GM18520 (cell line): ENCODE results near the gene GGN.
"Not testable (repeated sequence)": the region's sequence is repeated elsewhere in the genome, so short reads cannot be mapped to it uniquely, and the experiment has no call there.

Experiments used
- ATAC-seq: cut with Tn5 transposase; IDR thresholded peaks from one replicate; pipeline ENCODE4 v1.9.1; 2021; ENCODE audit not compliant: unreplicated experiment

GGN gene

GRCh38 chr19:38362946-38363688 is 24.7 kb downstream of the GGN start:
- ATAC-seq, result not testable (repeated sequence)

- no peak for ATAC-seq
Observed at GRCh38 chr19:38362076-38362945, 25.5 kb downstream of the GGN start.

- no peak for ATAC-seq
Observed at GRCh38 chr19:38361633-38362075, 26.2 kb downstream of the GGN start.

GRCh38 chr19:38360839-38361631 is 26.8 kb downstream of the GGN start:
- no peak for ATAC-seq

GRCh38 chr19:38360351-38360750 is 27.5 kb downstream of the GGN start:
- ATAC-seq, result no peak

GRCh38 chr19:38359242-38360021 is 28.4 kb downstream of the GGN start:
- ATAC-seq, result no peak

- ATAC-seq, result no peak
Observed at GRCh38 chr19:38358071-38358470, 29.8 kb downstream of the GGN start.

GRCh38 chr19:38355728-38356725 is 31.8 kb downstream of the GGN start:
- ATAC-seq, result no peak

GRCh38 chr19:38352611-38353010 is 35.2 kb downstream of the GGN start:
- no peak for ATAC-seq

GRCh38 chr19:38351865-38352395 is 35.9 kb downstream of the GGN start:
- no peak for ATAC-seq

- ATAC-seq, result no peak
Observed at GRCh38 chr19:38350883-38351282, 37.0 kb downstream of the GGN start.

GRCh38 chr19:38346837-38347236 is 41.0 kb downstream of the GGN start:
- no peak for ATAC-seq

- ATAC-seq, result no peak
Observed at GRCh38 chr19:38340927-38341326, 46.9 kb downstream of the GGN start.

- ATAC-seq, result not testable (repeated sequence)
Observed at GRCh38 chr19:38339011-38339410, 48.8 kb downstream of the GGN start.

- no peak for ATAC-seq
Observed at GRCh38 chr19:38337360-38337653, 50.5 kb downstream of the GGN start.

- ATAC-seq, result peak; percentile 25
Observed at GRCh38 chr19:38336638-38337359, 51.0 kb downstream of the GGN start.

- ATAC-seq, result peak; percentile 63
Observed at GRCh38 chr19:38335949-38336637, 51.7 kb downstream of the GGN start.
